ENCODE data around the gene SBF2.

SBF2 gene

GRCh38 chr11:10293423-10294289 lies at the start of gene SBF2:
TSS of gene SBF2 (minus strand) at chr11:10294219. CDS start at chr11:10294069, 150 bp downstream.
- peak; percentile 26 to 43 for DNase-seq

DNA sequence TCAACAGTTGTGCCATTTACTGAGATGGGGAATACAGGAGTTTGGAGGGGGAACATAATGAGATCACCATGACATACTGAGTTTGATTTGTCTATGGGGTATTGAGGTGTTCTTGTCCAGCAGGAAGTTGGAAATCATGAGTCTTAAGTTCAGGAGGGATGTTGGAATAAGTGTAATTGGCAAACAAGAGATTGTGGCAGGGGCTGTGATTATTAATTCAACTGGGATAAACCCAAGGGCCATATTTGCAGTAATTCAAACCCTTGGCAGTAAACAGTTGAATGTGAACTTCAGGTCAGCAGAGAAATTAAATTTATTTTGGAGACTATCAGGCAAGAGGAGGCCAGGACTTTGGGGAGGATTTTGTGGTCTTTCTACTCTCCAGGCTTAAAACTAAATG lies 44.3 kb upstream of the SBF2 start:
- no peak for DNase-seq

DNA sequence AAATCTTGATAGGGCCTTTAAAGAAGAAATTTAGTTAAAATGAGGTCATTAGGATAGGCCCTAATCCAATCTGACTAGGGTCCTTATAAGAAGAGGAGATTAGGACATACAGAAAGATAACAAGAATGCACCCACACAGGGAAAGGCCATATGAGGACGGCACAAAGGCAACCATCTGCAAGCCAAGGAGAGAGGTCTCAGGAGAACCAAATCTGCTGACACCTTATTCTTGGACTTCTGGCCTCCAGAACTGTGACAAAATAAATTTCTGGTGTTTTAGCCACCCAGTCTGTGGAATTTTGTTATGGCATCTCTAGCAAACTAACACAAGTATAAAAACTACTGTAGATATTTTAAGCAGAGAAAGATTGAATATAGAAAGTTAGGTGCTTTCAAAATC lies 39.5 kb upstream of the SBF2 start:
- no peak for DNase-seq

DNA sequence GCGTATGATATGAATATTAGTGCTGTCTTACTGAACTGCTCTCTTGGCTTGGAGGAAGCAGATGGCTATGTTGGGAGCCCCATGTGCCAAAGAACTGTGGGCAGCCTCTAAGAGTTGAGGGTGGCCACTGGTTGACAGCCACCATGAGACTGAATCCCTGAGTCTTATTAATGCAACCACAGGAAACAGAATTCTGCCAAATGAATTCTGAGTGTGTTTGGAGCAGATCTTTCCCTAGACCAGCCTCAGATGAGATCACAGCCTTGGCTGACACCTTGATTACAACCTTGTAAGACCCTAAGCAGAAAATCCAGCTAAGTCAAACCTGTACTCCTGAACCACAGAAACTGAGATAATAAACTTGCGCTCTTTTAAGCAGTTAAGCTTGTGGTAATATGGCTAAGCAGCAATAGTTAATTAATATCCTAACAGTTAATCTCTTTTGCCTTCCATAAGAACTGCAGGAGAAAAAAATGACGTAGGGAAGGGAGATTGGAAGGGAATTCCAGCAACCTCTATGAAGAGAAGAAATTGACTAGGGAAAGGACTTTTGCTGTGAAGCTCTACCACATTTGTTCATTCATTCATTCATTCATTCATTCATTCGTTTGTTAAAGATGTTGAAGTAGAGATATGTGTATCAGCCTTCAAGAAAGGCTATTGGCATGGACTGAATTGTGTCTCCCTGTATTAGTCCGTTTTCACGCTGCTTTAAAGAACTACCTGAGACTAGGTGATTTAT lies 37.7 kb upstream of the SBF2 start:
- DNase-seq = no peak

DNA sequence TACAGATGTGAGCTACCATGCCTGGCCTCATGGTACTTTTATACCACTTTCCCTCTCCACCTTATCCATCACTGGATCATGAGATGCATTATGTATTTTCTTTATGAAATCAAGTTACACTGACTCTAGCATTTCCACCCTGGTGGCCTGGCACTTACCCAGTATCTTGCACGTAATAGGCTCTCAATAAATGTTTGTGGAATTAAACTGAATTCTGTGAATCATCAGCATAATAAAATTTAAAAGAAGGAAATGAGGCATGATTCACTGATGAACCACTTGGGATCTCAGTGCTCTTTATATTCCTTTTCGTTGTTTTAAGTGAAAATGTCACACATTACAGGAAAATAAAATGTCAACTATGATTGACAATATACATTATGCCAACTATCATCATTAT lies 35.9 kb upstream of the SBF2 start:
- DNase-seq = no peak

GRCh38 chr11:10329356-10329755 lies 35.3 kb upstream of the SBF2 start:
- no peak for DNase-seq

- DNase-seq = no peak
Measured at GRCh38 chr11:10328314-10329098, 34.5 kb upstream of the SBF2 start.

DNA sequence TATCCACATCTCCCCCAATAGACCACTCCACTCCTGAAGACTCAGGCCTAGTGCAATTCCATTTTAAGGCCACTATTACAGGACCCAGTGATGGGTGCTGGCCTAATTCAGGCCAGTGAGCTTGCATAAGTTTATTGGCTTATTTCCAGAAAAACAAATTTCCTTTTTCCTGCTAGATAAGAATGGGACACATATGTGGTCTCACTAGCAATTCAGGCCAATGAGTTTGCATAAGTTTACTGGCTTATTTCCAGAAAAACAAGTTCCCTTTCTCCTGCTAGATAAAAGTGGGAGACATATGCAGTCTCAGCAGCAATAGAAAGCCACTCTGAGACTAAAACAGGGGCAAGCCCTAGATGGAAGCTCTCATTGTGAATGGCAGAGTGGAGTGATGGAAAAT lies 33.2 kb upstream of the SBF2 start:
- DNase-seq = no peak

GRCh38 chr11:10326012-10326964 lies 32.3 kb upstream of the SBF2 start:
- no peak for DNase-seq

GRCh38 chr11:10325277-10326011 lies 31.4 kb upstream of the SBF2 start:
- DNase-seq = no peak

- DNase-seq = no peak
Measured at GRCh38 chr11:10324474-10324873, 30.5 kb upstream of the SBF2 start.

GRCh38 chr11:10323793-10324170 lies 29.8 kb upstream of the SBF2 start:
- no peak for DNase-seq

DNA sequence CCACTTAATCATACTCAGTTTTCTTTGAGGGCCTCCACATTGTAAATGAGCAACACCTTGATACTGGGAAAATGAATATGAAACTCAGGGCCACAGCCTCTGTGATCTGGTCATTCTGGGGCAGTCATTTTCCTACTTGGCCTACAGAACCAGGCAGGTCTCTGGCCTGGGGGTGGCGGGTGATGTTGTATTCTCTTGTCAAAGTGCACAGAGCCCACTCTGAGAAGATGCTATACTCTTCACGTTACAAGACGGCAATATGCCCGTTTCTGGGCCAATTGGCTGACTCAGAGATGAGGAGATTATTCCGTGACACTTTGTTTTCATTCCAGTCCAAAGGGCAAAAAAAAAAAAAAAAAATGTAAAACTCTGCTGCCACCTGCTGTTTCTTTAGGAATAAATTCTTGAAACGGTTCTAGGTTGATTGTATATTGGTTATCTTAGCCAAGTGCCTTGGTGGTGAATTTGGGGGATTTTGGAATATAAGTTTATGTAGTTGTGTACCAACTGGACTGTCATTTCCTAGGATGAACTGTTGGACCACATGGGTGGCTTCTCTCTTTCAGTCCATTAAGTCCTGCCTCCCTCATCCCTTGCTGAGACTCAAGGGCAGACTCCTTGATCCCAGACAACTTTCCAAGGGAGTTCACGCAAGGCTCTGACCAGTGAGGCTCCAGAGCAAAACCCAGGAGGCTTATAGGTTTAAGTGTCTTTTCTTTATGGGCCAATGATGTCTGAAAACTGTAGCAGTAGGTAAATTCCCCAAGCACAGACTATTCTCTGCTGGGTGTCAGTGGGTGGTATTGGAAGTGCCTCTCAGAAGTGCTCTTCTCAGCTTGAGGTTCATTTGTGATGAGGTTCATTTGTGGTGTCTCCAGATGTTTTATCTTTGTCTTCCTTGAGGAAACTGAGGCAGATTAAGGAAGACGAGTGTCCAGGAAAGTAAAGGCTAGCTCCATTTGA lies 29.1 kb upstream of the SBF2 start:
- peak in 1 of 2 experiments; percentile 12 for DNase-seq

DNA sequence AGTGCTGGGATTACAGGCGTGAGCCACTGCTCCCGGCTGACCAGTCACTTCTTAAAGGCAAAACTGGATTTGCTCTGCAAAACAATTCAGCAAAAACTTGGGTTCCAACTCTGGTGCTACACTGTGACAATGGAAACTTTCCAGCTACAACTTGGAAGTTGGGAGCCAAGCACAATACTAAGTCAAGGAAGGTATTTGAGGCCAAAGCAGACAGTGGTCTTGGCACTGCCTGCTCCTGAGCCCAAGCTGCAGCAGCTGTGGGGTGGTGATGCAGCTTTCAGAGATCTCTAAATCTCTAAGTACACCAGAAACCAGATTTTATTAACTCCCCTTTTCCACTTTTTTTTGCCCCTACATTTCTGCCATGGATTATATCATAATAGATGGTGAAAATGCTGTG lies 28.4 kb upstream of the SBF2 start:
- no peak for DNase-seq

- no peak for DNase-seq
Measured at GRCh38 chr11:10320736-10321465, 26.9 kb upstream of the SBF2 start.

DNA sequence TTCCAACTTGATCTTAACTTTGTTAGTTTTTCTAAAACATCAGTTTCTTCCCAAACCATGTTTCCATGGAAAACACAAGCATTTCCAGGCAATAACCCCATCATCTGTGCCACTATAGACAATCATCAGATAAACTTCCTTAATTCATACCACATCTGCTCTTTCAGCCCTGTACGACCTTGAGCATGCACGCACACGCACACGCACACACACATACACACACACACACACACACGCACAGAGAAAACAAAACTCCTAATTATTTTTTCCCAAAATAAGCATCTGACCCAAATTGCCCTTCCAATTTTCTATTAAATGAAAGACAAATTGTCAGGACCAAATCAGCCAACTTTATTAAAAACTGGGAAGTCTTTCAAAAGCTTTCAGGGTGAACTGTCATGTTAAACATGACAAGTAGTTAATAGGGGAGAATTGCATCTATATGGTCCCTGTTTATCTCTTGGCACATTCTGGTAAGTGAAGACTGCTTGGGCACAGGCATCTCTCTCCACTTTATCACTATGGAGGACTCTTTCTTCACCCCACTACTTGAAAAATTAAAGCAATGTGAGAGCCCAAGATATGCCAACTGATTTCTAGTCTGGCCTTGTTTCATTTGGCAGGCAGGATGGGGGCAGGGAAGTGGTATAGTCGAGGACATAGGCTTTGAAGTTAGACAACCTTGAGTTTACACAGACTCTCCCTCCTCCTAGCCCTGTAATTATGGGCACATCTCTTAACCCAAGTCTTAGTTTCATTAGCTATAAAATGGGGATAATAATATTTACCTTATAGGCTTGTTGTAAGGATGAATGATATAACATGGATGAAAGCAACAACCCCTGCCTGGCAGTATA lies 25.9 kb upstream of the SBF2 start:
- DNase-seq = no peak

DNA sequence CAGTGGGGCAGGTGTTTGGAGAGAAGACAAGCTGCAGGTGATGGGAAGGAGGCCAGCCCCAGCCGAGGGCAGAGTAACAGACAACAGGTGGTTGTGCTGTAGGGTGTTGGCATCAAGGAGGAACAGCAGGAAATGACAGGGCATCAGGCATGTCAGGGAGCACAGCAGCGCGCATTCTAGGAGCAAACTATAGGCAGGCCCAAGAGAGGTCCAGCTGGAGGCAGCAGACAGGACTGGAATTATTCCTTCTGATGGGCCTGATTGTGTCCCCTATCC lies 24.4 kb upstream of the SBF2 start:
- DNase-seq = no peak

DNA sequence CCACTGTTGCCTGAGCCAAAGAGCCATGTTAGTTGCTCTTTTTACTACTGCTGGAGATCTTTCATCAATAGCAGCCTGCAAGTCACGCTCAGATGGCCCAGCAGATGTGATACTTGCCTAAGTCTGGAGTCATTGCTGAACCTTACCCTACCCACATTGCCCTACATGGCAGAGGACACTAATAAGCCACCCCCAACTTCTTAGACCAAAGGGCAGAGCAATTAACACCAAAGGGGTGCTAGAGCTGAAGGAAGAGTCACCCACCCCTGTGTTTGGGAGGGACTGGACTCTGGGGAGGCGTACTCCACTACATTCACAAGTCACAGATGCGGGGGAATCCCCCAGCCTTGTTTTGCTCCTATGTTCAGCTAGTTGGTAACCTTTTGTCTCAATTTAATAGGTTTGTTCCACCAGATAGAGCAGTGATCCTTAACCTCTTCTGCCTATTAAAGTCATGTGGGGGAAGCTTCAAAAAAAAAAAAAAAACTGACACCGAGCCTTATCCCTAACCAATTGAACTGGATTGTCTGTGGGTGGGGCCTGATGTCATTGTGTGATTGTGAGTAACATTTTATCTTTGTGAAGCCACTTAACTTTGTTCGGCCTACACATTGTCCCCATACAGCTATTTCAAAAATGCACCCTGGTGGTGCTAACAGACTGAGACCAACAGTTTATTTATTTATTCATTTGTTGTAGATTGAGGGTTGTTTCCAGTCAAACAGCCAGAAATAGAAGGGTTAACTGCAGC lies 23.9 kb upstream of the SBF2 start:
- DNase-seq = no peak
